ENCODE results near the gene DBX1.

The DBX1 gene

GRCh38 chr11:20192151-20192550, 31.9 kb upstream of the DBX1 start:
- Mint-ChIP-seq H3K9me3 (no peaks in the 10 kb centered on the region), H3K4me1 (no peaks in the 10 kb centered on the region), H3K27ac (ENCODE audit: low read depth) (no peak overlapping the region), H3K36me3 (ENCODE audit: insufficient read depth) (no peaks in the 10 kb centered on the region), H3K27me3 (peaks cover 13% of the 10 kb centered on the region), H3K4me3 (no peak overlapping the region)
- DNase-seq (ENCODE audit: low spot score in 2 of 2) (no peak), ATAC-seq (replicated peaks; ENCODE audit: extremely low read depth, poor library complexity, severe bottlenecking) (no peak)

GRCh38 chr11:20178976-20179375, 18.7 kb upstream of the DBX1 start:
- no peaks in the 10 kb centered on the region for H3K4me1 Mint-ChIP-seq
- no peak for DNase-seq (ENCODE audit: low spot score in 2 of 2)

GRCh38 chr11:20177136-20177535, 16.9 kb upstream of the DBX1 start:
- ATAC-seq (replicated peaks; ENCODE audit: extremely low read depth, poor library complexity, severe bottlenecking) (no peak), DNase-seq (ENCODE audit: low spot score in 2 of 2) (no peak)
- Mint-ChIP-seq H3K27me3 (peaks cover 67% of the 10 kb centered on the region), H3K9me3 (peaks cover 5% of the 10 kb centered on the region), H3K4me1 (no peaks in the 10 kb centered on the region), H3K36me3 (ENCODE audit: insufficient read depth) (no peaks in the 10 kb centered on the region), H3K27ac (ENCODE audit: low read depth) (no peak overlapping the region), H3K4me3 (no peak overlapping the region)

More at GRCh38 chr11:20178976-20179375, 18.7 kb upstream of the DBX1 start:
- H3K9me3 Mint-ChIP-seq: peaks cover 5% of the 10 kb centered on the region
- no peak overlapping the region for H3K27ac Mint-ChIP-seq (ENCODE audit: low read depth)
- no peaks in the 10 kb centered on the region for H3K36me3 Mint-ChIP-seq (ENCODE audit: insufficient read depth)
- H3K4me3 Mint-ChIP-seq: no peak overlapping the region
- H3K27me3 Mint-ChIP-seq: peaks cover 78% of the 10 kb centered on the region
- no peak for ATAC-seq (replicated peaks; ENCODE audit: extremely low read depth, poor library complexity, severe bottlenecking)

GRCh38 chr11:20172721-20173447, 12.6 kb upstream of the DBX1 start:
- peaks cover 59% of the 10 kb centered on the region for H3K27me3 Mint-ChIP-seq
- ATAC-seq (replicated peaks; ENCODE audit: extremely low read depth, poor library complexity, severe bottlenecking): no peak
- no peak overlapping the region for H3K27ac Mint-ChIP-seq (ENCODE audit: low read depth)
- H3K4me1 Mint-ChIP-seq: no peaks in the 10 kb centered on the region
- peaks cover 5% of the 10 kb centered on the region for H3K9me3 Mint-ChIP-seq
- H3K36me3 Mint-ChIP-seq (ENCODE audit: insufficient read depth): no peaks in the 10 kb centered on the region
- H3K4me3 Mint-ChIP-seq: no peak overlapping the region
- no peak for DNase-seq (ENCODE audit: low spot score in 2 of 2)

GRCh38 chr11:20163783-20164481, 3.7 kb upstream of the DBX1 start:
- no peak overlapping the region for H3K27ac Mint-ChIP-seq (ENCODE audit: low read depth)
- peaks cover 7% of the 10 kb centered on the region for H3K36me3 Mint-ChIP-seq (ENCODE audit: insufficient read depth)
- DNase-seq (ENCODE audit: low spot score in 2 of 2) (no peak), ATAC-seq (replicated peaks; ENCODE audit: extremely low read depth, poor library complexity, severe bottlenecking) (no peak)
- peaks cover 13% of the 10 kb centered on the region for H3K4me1 Mint-ChIP-seq
- H3K4me3 Mint-ChIP-seq: peak overlapping the region; percentile 31
- H3K9me3 Mint-ChIP-seq: no peaks in the 10 kb centered on the region
- H3K27me3 Mint-ChIP-seq: peaks cover 95% of the 10 kb centered on the region

- ATAC-seq (replicated peaks; ENCODE audit: extremely low read depth, poor library complexity, severe bottlenecking) (no peak), DNase-seq (ENCODE audit: low spot score in 2 of 2) (no peak)
- H3K4me1 Mint-ChIP-seq: peaks cover 13% of the 10 kb centered on the region
- H3K9me3 Mint-ChIP-seq: no peaks in the 10 kb centered on the region
- H3K27me3 Mint-ChIP-seq: peaks cover 100% of the 10 kb centered on the region
- peak overlapping the region; percentile 62 for H3K4me3 Mint-ChIP-seq
- peaks cover 11% of the 10 kb centered on the region for H3K36me3 Mint-ChIP-seq (ENCODE audit: insufficient read depth)
- H3K27ac Mint-ChIP-seq (ENCODE audit: low read depth): no peak overlapping the region
Measured at GRCh38 chr11:20162824-20163782, 2.8 kb upstream of the DBX1 start.

- H3K4me1 Mint-ChIP-seq: peaks cover 13% of the 10 kb centered on the region
- peak overlapping the region; percentile 62 for H3K4me3 Mint-ChIP-seq
- no peak for DNase-seq (ENCODE audit: low spot score in 2 of 2)
- no peaks in the 10 kb centered on the region for H3K9me3 Mint-ChIP-seq
- peaks cover 100% of the 10 kb centered on the region for H3K27me3 Mint-ChIP-seq
- no peak for ATAC-seq (replicated peaks; ENCODE audit: extremely low read depth, poor library complexity, severe bottlenecking)
- no peak overlapping the region for H3K27ac Mint-ChIP-seq (ENCODE audit: low read depth)
- H3K36me3 Mint-ChIP-seq (ENCODE audit: insufficient read depth): peaks cover 15% of the 10 kb centered on the region
Measured at GRCh38 chr11:20161923-20162744, 1.9 kb upstream of the DBX1 start.

- Mint-ChIP-seq H3K9me3 (no peaks in the 10 kb centered on the region), H3K27me3 (peaks cover 94% of the 10 kb centered on the region), H3K4me1 (peaks cover 13% of the 10 kb centered on the region), H3K36me3 (ENCODE audit: insufficient read depth) (peaks cover 18% of the 10 kb centered on the region), H3K27ac (ENCODE audit: low read depth) (no peak overlapping the region), H3K4me3 (no peak overlapping the region)
- ATAC-seq (replicated peaks; ENCODE audit: extremely low read depth, poor library complexity, severe bottlenecking): no peak
- no peak for DNase-seq (ENCODE audit: low spot score in 2 of 2)
Measured at GRCh38 chr11:20161230-20161918, 1.1 kb upstream of the DBX1 start.

GRCh38 chr11:20159466-20160381, 551 bp downstream of the DBX1 start:
- DNase-seq (ENCODE audit: low spot score in 2 of 2) (no peak), ATAC-seq (replicated peaks; ENCODE audit: extremely low read depth, poor library complexity, severe bottlenecking) (no peak)
- peaks cover 13% of the 10 kb centered on the region for H3K4me1 Mint-ChIP-seq
- peaks cover 18% of the 10 kb centered on the region for H3K36me3 Mint-ChIP-seq (ENCODE audit: insufficient read depth)
- no peak overlapping the region for H3K4me3 Mint-ChIP-seq
- peaks cover 91% of the 10 kb centered on the region for H3K27me3 Mint-ChIP-seq
- H3K9me3 Mint-ChIP-seq: no peaks in the 10 kb centered on the region
- no peak overlapping the region for H3K27ac Mint-ChIP-seq (ENCODE audit: low read depth)

- no peak for ATAC-seq (replicated peaks; ENCODE audit: extremely low read depth, poor library complexity, severe bottlenecking)
- no peak overlapping the region for H3K4me3 Mint-ChIP-seq
- no peak for DNase-seq (ENCODE audit: low spot score in 2 of 2)
- peak overlapping the region; percentile 76 for H3K27ac Mint-ChIP-seq (ENCODE audit: low read depth)
- peaks cover 18% of the 10 kb centered on the region for H3K36me3 Mint-ChIP-seq (ENCODE audit: insufficient read depth)
- H3K9me3 Mint-ChIP-seq: no peaks in the 10 kb centered on the region
- H3K4me1 Mint-ChIP-seq: peaks cover 13% of the 10 kb centered on the region
- H3K27me3 Mint-ChIP-seq: peaks cover 81% of the 10 kb centered on the region
Measured at GRCh38 chr11:20158597-20159257, 1.5 kb downstream of the DBX1 start.

Measured in central memory CD8-positive, alpha-beta T cell (primary cell).